ENCODE results near the gene TTN.

The TTN gene

GRCh38 chr2:178484245-178485041, 322.8 kb downstream of the TTN start:
- H3K4me3 ChIP-seq (ENCODE audit: low read depth, low read length), result no peak overlapping the region
- no peak for TF ChIP-seq CTCF (IDR thresholded peaks at IDR 0.05; ENCODE audit: borderline replicate concordance, insufficient read depth, low read depth, low read length)

GRCh38 chr2:178482437-178482836, 324.8 kb downstream of the TTN start:
- no peak for TF ChIP-seq CTCF (IDR thresholded peaks at IDR 0.05; ENCODE audit: borderline replicate concordance, insufficient read depth, low read depth, low read length)
- no peak overlapping the region for H3K4me3 ChIP-seq (ENCODE audit: low read depth, low read length)

- peak within 1 kb of the TSS; percentile 71 for H3K4me3 ChIP-seq (ENCODE audit: low read depth, low read length)
- TF ChIP-seq CTCF (IDR thresholded peaks at IDR 0.05; ENCODE audit: borderline replicate concordance, insufficient read depth, low read depth, low read length), result no peak
Measured at GRCh38 chr2:178480227-178481181, 326.7 kb downstream of the TTN start, which contains the start of gene PLEKHA3. PLEKHA3 (plus strand) TSS chr2:178480457; CDS start chr2:178480870, 413 bp downstream.

- no peak for TF ChIP-seq CTCF (IDR thresholded peaks at IDR 0.05; ENCODE audit: borderline replicate concordance, insufficient read depth, low read depth, low read length)
- H3K4me3 ChIP-seq (ENCODE audit: low read depth, low read length), result peak overlapping the region; percentile 71
Measured at GRCh38 chr2:178479758-178480226, 327.4 kb downstream of the TTN start.

- peak overlapping the region; percentile 64 for H3K4me3 ChIP-seq (ENCODE audit: low read depth, low read length)
- TF ChIP-seq CTCF (IDR thresholded peaks at IDR 0.05; ENCODE audit: borderline replicate concordance, insufficient read depth, low read depth, low read length), result no peak
Measured at GRCh38 chr2:178479275-178479616, 328.0 kb downstream of the TTN start.

GRCh38 chr2:178478439-178479274, 328.6 kb downstream of the TTN start, which contains the start of gene FKBP7:
FKBP7 (minus strand) TSS chr2:178478600; CDS start chr2:178478499, 101 bp downstream.
- TF ChIP-seq CTCF (IDR thresholded peaks at IDR 0.05; ENCODE audit: borderline replicate concordance, insufficient read depth, low read depth, low read length), result peak; percentile 78
- H3K4me3 ChIP-seq (ENCODE audit: low read depth, low read length), result peak within 1 kb of the TSS; percentile 64

Measured in GM12875 (cell line).